ENCODE measurements around the gene CORO2A.
A peak's percentile ranks its signal among the peaks of the same experiment; 100 is the strongest.
"Not testable (repeated sequence)": the region's sequence is repeated elsewhere in the genome, so short reads cannot be mapped to it uniquely, and the experiment has no call there.

Gene CORO2A

GRCh38 chr9:98175028-98175569 lies 17.3 kb downstream of the CORO2A start:
- no peaks in the 10 kb centered on the region for H3K27me3 ChIP-seq (replicated peaks in 2 of 5; ENCODE audit: control insufficient read depth in 4 of 5, insufficient read depth in 5 of 5, low read length in 4 of 5)
- CTCF ChIA-PET = no interaction called here
- H3K27ac ChIP-seq (ENCODE audit: insufficient read depth in 1 of 2, low read depth in 1 of 2, low read length in 2 of 2, poor library complexity in 1 of 2, severe bottlenecking in 2 of 2) = no peak overlapping the region
- POLR2A ChIA-PET = no interaction called here
- no peaks in the 10 kb centered on the region for H3K9me3 ChIP-seq (ENCODE audit: control extremely low read depth in 1 of 5, control insufficient read depth in 4 of 5, insufficient read depth in 2 of 5, low read depth in 1 of 5, low read length in 4 of 5)
- DNase-seq = no peak
- WGBS (ENCODE audit: insufficient coverage) = 83% methylated on average over 4 of the region's 6 CpGs
- no peak overlapping the region for H3K4me3 ChIP-seq (ENCODE audit: control insufficient read depth in 1 of 7, extremely low read depth in 1 of 7, insufficient read depth in 4 of 7, low read depth in 2 of 7, low read length in 6 of 7)
- no peaks in the 10 kb centered on the region for H3K36me3 ChIP-seq (ENCODE audit: control insufficient read depth in 4 of 4, insufficient read depth in 4 of 4, low read length in 3 of 4)
- peaks cover 0 to 17% (median 14%) of the 10 kb centered on the region in 4 experiments for H3K4me1 ChIP-seq (ENCODE audit: control extremely low read depth in 1 of 4, control insufficient read depth in 4 of 4, insufficient read depth in 4 of 4, low read length in 3 of 4)

- H3K4me3 ChIP-seq (ENCODE audit: control insufficient read depth in 1 of 7, extremely low read depth in 1 of 7, insufficient read depth in 4 of 7, low read depth in 2 of 7, low read length in 6 of 7); H3K36me3 ChIP-seq (ENCODE audit: control insufficient read depth in 4 of 4, insufficient read depth in 4 of 4, low read length in 3 of 4); POLR2A ChIA-PET; H3K9me3 ChIP-seq (ENCODE audit: control extremely low read depth in 1 of 5, control insufficient read depth in 4 of 5, insufficient read depth in 2 of 5, low read depth in 1 of 5, low read length in 4 of 5); CTCF ChIA-PET; H3K27me3 ChIP-seq (replicated peaks in 2 of 5; ENCODE audit: control insufficient read depth in 4 of 5, insufficient read depth in 5 of 5, low read length in 4 of 5): not testable (repeated sequence)
- H3K27ac ChIP-seq (ENCODE audit: insufficient read depth in 1 of 2, low read depth in 1 of 2, low read length in 2 of 2, poor library complexity in 1 of 2, severe bottlenecking in 2 of 2) = peak overlapping the region in 1 of 2 experiments; percentile 12
- peaks cover 0 to 12% (median 10%) of the 10 kb centered on the region in 4 experiments for H3K4me1 ChIP-seq (ENCODE audit: control extremely low read depth in 1 of 4, control insufficient read depth in 4 of 4, insufficient read depth in 4 of 4, low read length in 3 of 4)
- WGBS (ENCODE audit: insufficient coverage) = 8% methylated on average over 2 of the region's 5 CpGs
- peak; percentile 83 to 97 (median 96) for DNase-seq
These were observed 17.9 kb downstream of the CORO2A start for GRCh38 chr9:98174502-98174918.

GRCh38 chr9:98173181-98173580 lies 19.3 kb downstream of the CORO2A start:
- no peak overlapping the region for H3K27ac ChIP-seq (ENCODE audit: insufficient read depth in 1 of 2, low read depth in 1 of 2, low read length in 2 of 2, poor library complexity in 1 of 2, severe bottlenecking in 2 of 2)
- H3K4me1 ChIP-seq (ENCODE audit: control extremely low read depth in 1 of 4, control insufficient read depth in 4 of 4, insufficient read depth in 4 of 4, low read length in 3 of 4) = peaks cover 0 to 8% (median 6%) of the 10 kb centered on the region in 4 experiments
- no peaks in the 10 kb centered on the region for H3K9me3 ChIP-seq (ENCODE audit: control extremely low read depth in 1 of 5, control insufficient read depth in 4 of 5, insufficient read depth in 2 of 5, low read depth in 1 of 5, low read length in 4 of 5)
- H3K36me3 ChIP-seq (ENCODE audit: control insufficient read depth in 4 of 4, insufficient read depth in 4 of 4, low read length in 3 of 4) = no peaks in the 10 kb centered on the region
- no peak for DNase-seq
- ChIA-PET POLR2A (no interaction called here), CTCF (no interaction called here)
- no peak overlapping the region for H3K4me3 ChIP-seq (ENCODE audit: control insufficient read depth in 1 of 7, extremely low read depth in 1 of 7, insufficient read depth in 4 of 7, low read depth in 2 of 7, low read length in 6 of 7)
- WGBS (ENCODE audit: insufficient coverage) = 98% methylated on average over 14 of the region's 16 CpGs
- no peaks in the 10 kb centered on the region for H3K27me3 ChIP-seq (replicated peaks in 2 of 5; ENCODE audit: control insufficient read depth in 4 of 5, insufficient read depth in 5 of 5, low read length in 4 of 5)

DNA sequence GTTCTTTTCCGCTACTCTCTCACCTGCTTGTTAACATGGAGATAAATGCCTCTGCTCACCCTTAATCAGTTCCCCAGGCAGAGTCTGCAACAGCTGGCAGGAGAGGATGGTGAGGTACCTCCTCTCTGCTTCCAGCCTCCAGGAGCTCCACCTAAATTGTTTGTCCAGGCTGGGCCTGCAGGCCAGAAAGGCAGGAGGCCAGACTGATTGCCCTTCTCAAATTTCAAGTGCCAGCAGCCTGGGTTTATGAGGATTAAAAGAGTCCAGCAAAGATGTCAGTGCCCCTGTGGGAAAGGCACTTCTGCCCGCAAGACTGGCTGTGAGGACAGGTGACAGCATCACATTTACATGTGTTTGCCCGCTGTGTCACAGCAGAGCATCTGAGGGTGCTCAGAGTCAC lies 19.8 kb downstream of the CORO2A start:
- Histone ChIP-seq H3K4me1 (ENCODE audit: control extremely low read depth in 1 of 4, control insufficient read depth in 4 of 4, insufficient read depth in 4 of 4, low read length in 3 of 4) (peaks cover 0 to 8% (median 6%) of the 10 kb centered on the region in 4 experiments), H3K9me3 (ENCODE audit: control extremely low read depth in 1 of 5, control insufficient read depth in 4 of 5, insufficient read depth in 2 of 5, low read depth in 1 of 5, low read length in 4 of 5) (no peaks in the 10 kb centered on the region), H3K36me3 (ENCODE audit: control insufficient read depth in 4 of 4, insufficient read depth in 4 of 4, low read length in 3 of 4) (no peaks in the 10 kb centered on the region), H3K27me3 (replicated peaks in 2 of 5; ENCODE audit: control insufficient read depth in 4 of 5, insufficient read depth in 5 of 5, low read length in 4 of 5) (no peaks in the 10 kb centered on the region), H3K27ac (ENCODE audit: insufficient read depth in 1 of 2, low read depth in 1 of 2, low read length in 2 of 2, poor library complexity in 1 of 2, severe bottlenecking in 2 of 2) (no peak overlapping the region), H3K4me3 (ENCODE audit: control insufficient read depth in 1 of 7, extremely low read depth in 1 of 7, insufficient read depth in 4 of 7, low read depth in 2 of 7, low read length in 6 of 7) (no peak overlapping the region)
- ChIA-PET CTCF (interaction anchor here (1.0 to 2.2 kb wide), 2 partner anchors 15 to 31 kb away, joined by 3 to 7 read pairs; no protein-coding TSS in a partner anchor), POLR2A (no interaction called here)
- DNase-seq = no peak
- WGBS (ENCODE audit: insufficient coverage) = 98% methylated on average over 3 of the region's 3 CpGs

DNA sequence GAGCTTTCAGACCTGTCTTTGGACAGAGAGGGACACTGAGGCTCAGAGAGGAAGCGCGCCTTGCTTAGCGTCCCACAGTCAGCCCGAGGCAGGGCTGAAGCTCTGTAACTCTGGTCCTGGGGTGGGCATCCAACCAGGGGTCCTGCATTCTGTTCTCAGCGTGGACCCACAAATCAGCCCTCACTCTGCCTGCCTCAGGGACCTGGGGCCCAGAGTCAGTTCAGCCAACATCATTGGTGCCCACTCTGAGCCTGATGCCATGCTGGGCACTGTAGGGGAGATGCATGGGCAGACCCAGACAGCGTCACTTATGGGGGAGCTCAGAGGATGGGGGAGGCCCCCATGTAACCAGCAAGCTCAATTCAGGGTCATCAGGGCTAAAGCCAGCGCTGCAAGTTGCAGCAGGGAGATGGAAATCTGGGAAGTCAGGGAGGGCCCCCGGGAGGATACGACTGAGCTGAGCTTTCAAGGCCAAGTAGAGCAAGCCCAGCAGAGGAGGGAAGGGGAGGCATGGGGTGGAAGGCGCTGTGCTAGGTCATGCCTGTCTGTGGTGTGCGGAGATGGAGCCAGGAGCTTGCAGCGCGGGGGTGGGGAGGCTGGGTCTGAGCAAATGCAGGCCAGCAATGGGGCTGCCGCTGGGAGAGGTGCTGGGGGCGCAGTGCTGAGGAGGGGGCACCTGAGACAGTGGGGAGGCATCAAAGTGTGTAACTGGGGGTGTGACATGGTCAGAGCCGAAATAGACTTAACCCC lies 21.1 kb downstream of the CORO2A start:
- POLR2A ChIA-PET = no interaction called here
- 96% methylated on average over 16 of the region's 16 CpGs for WGBS (ENCODE audit: insufficient coverage)

DNA sequence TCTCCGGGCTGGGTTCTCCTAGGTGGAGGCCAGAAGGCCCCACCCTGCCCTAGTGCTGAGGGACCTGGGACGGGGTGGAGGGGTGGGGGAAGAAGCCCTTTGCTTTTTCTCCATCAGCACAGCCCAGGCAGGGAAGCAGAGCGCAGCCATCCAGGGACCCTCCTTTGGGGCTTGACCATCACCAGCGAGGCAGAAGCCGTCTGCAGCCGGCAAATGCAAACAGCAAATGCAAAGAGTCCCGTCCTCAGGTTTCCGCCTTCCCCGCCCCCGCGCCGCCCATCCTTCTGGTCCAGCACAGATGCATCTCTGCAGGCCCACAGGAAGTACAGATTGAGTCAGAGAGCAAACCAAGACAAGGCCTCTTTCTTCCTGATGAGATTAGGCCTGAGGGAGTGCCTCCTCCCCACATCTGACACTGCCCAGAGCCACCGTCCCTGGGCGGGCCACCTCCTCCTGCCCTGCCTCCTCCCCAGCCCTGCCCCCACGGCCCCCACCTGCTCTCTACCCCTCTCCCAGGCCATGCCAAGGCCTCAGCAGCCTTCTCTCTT lies 23.4 kb downstream of the CORO2A start:
- ChIA-PET CTCF (no interaction called here), POLR2A (interaction anchor here (0.6 kb wide), 1 partner anchor 49 kb away, joined by 3 read pairs; no protein-coding TSS in a partner anchor)
- no peak for DNase-seq

More for the DNA sequence above, 21.1 kb downstream of the CORO2A start:
- no peaks in the 10 kb centered on the region for H3K27me3 ChIP-seq (replicated peaks in 2 of 5; ENCODE audit: control insufficient read depth in 4 of 5, insufficient read depth in 5 of 5, low read length in 4 of 5)
- no peak overlapping the region for H3K27ac ChIP-seq (ENCODE audit: insufficient read depth in 1 of 2, low read depth in 1 of 2, low read length in 2 of 2, poor library complexity in 1 of 2, severe bottlenecking in 2 of 2)
- H3K4me3 ChIP-seq (ENCODE audit: control insufficient read depth in 1 of 7, extremely low read depth in 1 of 7, insufficient read depth in 4 of 7, low read depth in 2 of 7, low read length in 6 of 7) = no peak overlapping the region
- DNase-seq = no peak
- H3K4me1 ChIP-seq (ENCODE audit: control extremely low read depth in 1 of 4, control insufficient read depth in 4 of 4, insufficient read depth in 4 of 4, low read length in 3 of 4) = peaks cover 0 to 8% (median 6%) of the 10 kb centered on the region in 4 experiments
- CTCF ChIA-PET = interaction anchor here (0.6 to 2.2 kb wide), 3 partner anchors 14 to 92 kb away, joined by 3 to 7 read pairs (median 3); no protein-coding TSS in a partner anchor
- H3K9me3 ChIP-seq (ENCODE audit: control extremely low read depth in 1 of 5, control insufficient read depth in 4 of 5, insufficient read depth in 2 of 5, low read depth in 1 of 5, low read length in 4 of 5) = no peaks in the 10 kb centered on the region
- H3K36me3 ChIP-seq (ENCODE audit: control insufficient read depth in 4 of 4, insufficient read depth in 4 of 4, low read length in 3 of 4) = no peaks in the 10 kb centered on the region

More for the DNA sequence above, 23.4 kb downstream of the CORO2A start:
- 92% methylated on average over 12 of the region's 15 CpGs for WGBS (ENCODE audit: insufficient coverage)
- Histone ChIP-seq H3K27me3 (replicated peaks in 2 of 5; ENCODE audit: control insufficient read depth in 4 of 5, insufficient read depth in 5 of 5, low read length in 4 of 5) (no peaks in the 10 kb centered on the region), H3K36me3 (ENCODE audit: control insufficient read depth in 4 of 4, insufficient read depth in 4 of 4, low read length in 3 of 4) (no peaks in the 10 kb centered on the region), H3K4me3 (ENCODE audit: control insufficient read depth in 1 of 7, extremely low read depth in 1 of 7, insufficient read depth in 4 of 7, low read depth in 2 of 7, low read length in 6 of 7) (no peak overlapping the region), H3K27ac (ENCODE audit: insufficient read depth in 1 of 2, low read depth in 1 of 2, low read length in 2 of 2, poor library complexity in 1 of 2, severe bottlenecking in 2 of 2) (no peak overlapping the region), H3K9me3 (ENCODE audit: control extremely low read depth in 1 of 5, control insufficient read depth in 4 of 5, insufficient read depth in 2 of 5, low read depth in 1 of 5, low read length in 4 of 5) (no peaks in the 10 kb centered on the region), H3K4me1 (ENCODE audit: control extremely low read depth in 1 of 4, control insufficient read depth in 4 of 4, insufficient read depth in 4 of 4, low read length in 3 of 4) (peaks cover 0 to 2% (median 1%) of the 10 kb centered on the region in 4 experiments)
